ENCODE data around the gene CHAMP1. TPM values are rescaled to one million over a fixed set of nuclear protein-coding genes. Genes with fewer than 3 reads are reported as not detected.

Gene CHAMP1
- total RNA-seq, 1 experiment from 2014 or later = 21.7 TPM

Small RNAs within 50 kb of the gene (small RNA-seq; reads per million reads assigned to genes)
- gene MIR4502 = 0 to 0.06 reads per million in 2 experiments

Other genes starting within 250 kb of the CHAMP1 start
- 17.8 and 18.3 TPM in 2 replicates for gene RASA3, start 181.9 kb upstream of the CHAMP1 start, total RNA-seq (2014; rRNA removed; shearing (Covaris generic))
- not detected in 2 replicates for gene CFAP97D2, start 135.2 kb upstream of the CHAMP1 start, total RNA-seq (2014; rRNA removed; shearing (Covaris generic))
- gene CDC16, start 79.6 kb upstream of the CHAMP1 start, total RNA-seq (2014; rRNA removed; shearing (Covaris generic)) = 151 and 158 TPM in 2 replicates
- gene UPF3A, start 32.9 kb upstream of the CHAMP1 start, total RNA-seq (2014; rRNA removed; shearing (Covaris generic)) = 23.6 and 24.2 TPM in 2 replicates

All from SK-MEL-5 (cell line).